Measurements from ENCODE around the gene MAD1L1.

DNA sequence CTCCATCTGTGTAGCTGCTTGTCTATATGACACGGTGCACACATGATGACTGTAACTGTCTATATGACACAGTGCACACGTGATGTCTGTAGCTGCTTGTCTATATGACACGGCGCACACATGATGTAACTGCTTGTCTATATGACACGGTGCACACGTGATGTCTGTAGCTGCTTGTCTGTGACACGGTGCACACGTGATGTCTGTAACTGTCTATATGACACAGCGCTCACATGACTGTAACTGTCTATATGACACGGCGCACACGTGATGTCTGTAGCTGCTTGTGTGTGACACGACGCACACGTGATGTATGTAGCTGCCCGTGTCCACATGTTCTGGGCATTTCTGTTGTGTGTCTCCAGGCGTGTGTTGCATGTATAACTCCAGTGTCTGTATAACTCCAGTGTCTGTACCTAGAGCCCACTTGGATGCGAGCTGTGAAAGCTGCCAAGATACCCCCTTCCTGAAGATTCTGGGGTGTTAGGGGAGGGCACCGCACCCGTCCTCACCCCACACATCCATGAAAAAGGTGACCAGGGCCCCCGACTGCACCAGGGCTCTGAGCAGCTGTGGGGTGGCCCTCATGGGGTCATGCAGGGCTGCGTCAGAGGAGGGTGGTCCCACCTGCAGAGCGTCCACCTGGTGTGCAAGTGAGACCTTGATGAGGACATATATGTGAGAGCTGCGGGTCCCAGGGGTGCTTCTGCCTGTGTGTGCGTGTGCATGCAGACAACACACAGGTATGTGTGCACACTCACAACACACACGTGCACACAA, 424.7 kb downstream of the MAD1L1 start:
- TF ChIP-seq, protein P1, sequence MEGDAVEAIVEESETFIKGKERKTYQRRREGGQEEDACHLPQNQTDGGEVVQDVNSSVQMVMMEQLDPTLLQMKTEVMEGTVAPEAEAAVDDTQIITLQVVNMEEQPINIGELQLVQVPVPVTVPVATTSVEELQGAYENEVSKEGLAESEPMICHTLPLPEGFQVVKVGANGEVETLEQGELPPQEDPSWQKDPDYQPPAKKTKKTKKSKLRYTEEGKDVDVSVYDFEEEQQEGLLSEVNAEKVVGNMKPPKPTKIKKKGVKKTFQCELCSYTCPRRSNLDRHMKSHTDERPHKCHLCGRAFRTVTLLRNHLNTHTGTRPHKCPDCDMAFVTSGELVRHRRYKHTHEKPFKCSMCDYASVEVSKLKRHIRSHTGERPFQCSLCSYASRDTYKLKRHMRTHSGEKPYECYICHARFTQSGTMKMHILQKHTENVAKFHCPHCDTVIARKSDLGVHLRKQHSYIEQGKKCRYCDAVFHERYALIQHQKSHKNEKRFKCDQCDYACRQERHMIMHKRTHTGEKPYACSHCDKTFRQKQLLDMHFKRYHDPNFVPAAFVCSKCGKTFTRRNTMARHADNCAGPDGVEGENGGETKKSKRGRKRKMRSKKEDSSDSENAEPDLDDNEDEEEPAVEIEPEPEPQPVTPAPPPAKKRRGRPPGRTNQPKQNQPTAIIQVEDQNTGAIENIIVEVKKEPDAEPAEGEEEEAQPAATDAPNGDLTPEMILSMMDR (IDR thresholded peaks at IDR 0.05; ENCODE audit: low read depth, low read length, missing input control), result no peak
- no peak for TF ChIP-seq RXRA (IDR thresholded peaks at IDR 0.05)
- no peak for TF ChIP-seq JUND (IDR thresholded peaks at IDR 0.05)
- TF ChIP-seq EGR1 (IDR thresholded peaks at IDR 0.05; ENCODE audit: low read depth in 2 of 2), result no peak
- TF ChIP-seq, protein P2, sequence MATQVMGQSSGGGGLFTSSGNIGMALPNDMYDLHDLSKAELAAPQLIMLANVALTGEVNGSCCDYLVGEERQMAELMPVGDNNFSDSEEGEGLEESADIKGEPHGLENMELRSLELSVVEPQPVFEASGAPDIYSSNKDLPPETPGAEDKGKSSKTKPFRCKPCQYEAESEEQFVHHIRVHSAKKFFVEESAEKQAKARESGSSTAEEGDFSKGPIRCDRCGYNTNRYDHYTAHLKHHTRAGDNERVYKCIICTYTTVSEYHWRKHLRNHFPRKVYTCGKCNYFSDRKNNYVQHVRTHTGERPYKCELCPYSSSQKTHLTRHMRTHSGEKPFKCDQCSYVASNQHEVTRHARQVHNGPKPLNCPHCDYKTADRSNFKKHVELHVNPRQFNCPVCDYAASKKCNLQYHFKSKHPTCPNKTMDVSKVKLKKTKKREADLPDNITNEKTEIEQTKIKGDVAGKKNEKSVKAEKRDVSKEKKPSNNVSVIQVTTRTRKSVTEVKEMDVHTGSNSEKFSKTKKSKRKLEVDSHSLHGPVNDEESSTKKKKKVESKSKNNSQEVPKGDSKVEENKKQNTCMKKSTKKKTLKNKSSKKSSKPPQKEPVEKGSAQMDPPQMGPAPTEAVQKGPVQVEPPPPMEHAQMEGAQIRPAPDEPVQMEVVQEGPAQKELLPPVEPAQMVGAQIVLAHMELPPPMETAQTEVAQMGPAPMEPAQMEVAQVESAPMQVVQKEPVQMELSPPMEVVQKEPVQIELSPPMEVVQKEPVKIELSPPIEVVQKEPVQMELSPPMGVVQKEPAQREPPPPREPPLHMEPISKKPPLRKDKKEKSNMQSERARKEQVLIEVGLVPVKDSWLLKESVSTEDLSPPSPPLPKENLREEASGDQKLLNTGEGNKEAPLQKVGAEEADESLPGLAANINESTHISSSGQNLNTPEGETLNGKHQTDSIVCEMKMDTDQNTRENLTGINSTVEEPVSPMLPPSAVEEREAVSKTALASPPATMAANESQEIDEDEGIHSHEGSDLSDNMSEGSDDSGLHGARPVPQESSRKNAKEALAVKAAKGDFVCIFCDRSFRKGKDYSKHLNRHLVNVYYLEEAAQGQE (IDR thresholded peaks at IDR 0.05), result no peak
- no peak for TF ChIP-seq SP1 (IDR thresholded peaks at IDR 0.05)
- TF ChIP-seq HNF4A (conservative IDR thresholded peaks at IDR 0.05), result no peak
- TF ChIP-seq RAD21 (IDR thresholded peaks at IDR 0.05), result no peak
